Measurements from ENCODE around the gene NAXD. TPM values are rescaled to one million over a fixed set of nuclear protein-coding genes. Genes with fewer than 3 reads are reported as not detected.

NAXD gene
- total RNA-seq, 4 donors from 2014 or later, result 29.5 to 45.3 (median 36.0) TPM

- Histone ChIP-seq H3K4me3 (peak overlapping the region; percentile 76 to 83), H3K9me3 (no peaks in the 10 kb centered on the region), H3K36me3 (no peaks in the 10 kb centered on the region), H3K27ac (peak overlapping the region; percentile 82 to 98 (median 96)), H3K4me1 (peaks cover 3 to 59% (median 23%) of the 10 kb centered on the region in 3 donors), H3K27me3 (no peaks in the 10 kb centered on the region)
- peak; percentile 29 for ATAC-seq
- 27 to 32% methylated on average over 8 of the region's 37 CpGs for WGBS, 2 donors (ENCODE audit: low coverage in 1 of 2)
- TF ChIP-seq EP300 (IDR thresholded peaks at IDR 0.05) (no peak), CTCF (IDR thresholded peaks at IDR 0.05) (peak in 1 of 4 experiments; percentile 22), POLR2AphosphoS5 (IDR thresholded peaks at IDR 0.05) (peak; percentile 37), POLR2A (IDR thresholded peaks at IDR 0.05) (peak in 1 of 2 donors; percentile 11)
Measured at GRCh38 chr13:110616103-110617101, 1.1 kb downstream of the NAXD start.

GRCh38 chr13:110617321-110618072, 2.2 kb downstream of the NAXD start:
- Histone ChIP-seq H3K4me1 (peaks cover 3 to 70% (median 23%) of the 10 kb centered on the region in 3 donors), H3K9me3 (no peaks in the 10 kb centered on the region), H3K4me3 (peak overlapping the region in 1 of 2 donors; percentile 83), H3K27me3 (no peaks in the 10 kb centered on the region), H3K27ac (peak overlapping the region; percentile 82 to 98 (median 96)), H3K36me3 (peaks cover 0 to 5% of the 10 kb centered on the region in 2 donors)
- WGBS, 2 donors (ENCODE audit: low coverage in 1 of 2), result 2 to 47% methylated on average over 3 to 8 of the region's 8 CpGs
- ATAC-seq, result no peak
- TF ChIP-seq POLR2A (IDR thresholded peaks at IDR 0.05), result no peak
- peak; percentile 90 for TF ChIP-seq POLR2AphosphoS5 (IDR thresholded peaks at IDR 0.05)

- peaks cover 3 to 76% (median 23%) of the 10 kb centered on the region in 3 donors for H3K4me1 ChIP-seq
- H3K27ac ChIP-seq, result peak overlapping the region; percentile 48 to 98 (median 96)
Measured at GRCh38 chr13:110618167-110618566, 2.8 kb downstream of the NAXD start.

GRCh38 chr13:110618780-110619179, 3.4 kb downstream of the NAXD start:
- Histone ChIP-seq H3K27me3 (no peaks in the 10 kb centered on the region), H3K9me3 (no peaks in the 10 kb centered on the region), H3K4me1 (peaks cover 3 to 83% (median 23%) of the 10 kb centered on the region in 3 donors), H3K36me3 (peaks cover 0 to 18% of the 10 kb centered on the region in 2 donors), H3K4me3 (no peak overlapping the region), H3K27ac (peak overlapping the region in 3 of 4 donors; percentile 95 to 98 (median 96))
- ATAC-seq, result no peak
- 84 to 86% methylated on average over 2 to 7 of the region's 9 CpGs for WGBS, 2 donors (ENCODE audit: low coverage in 1 of 2)
- peak; percentile 50 for TF ChIP-seq POLR2AphosphoS5 (IDR thresholded peaks at IDR 0.05)
- no peak for TF ChIP-seq EP300 (IDR thresholded peaks at IDR 0.05)

More at GRCh38 chr13:110618167-110618566, 2.8 kb downstream of the NAXD start:
- 64 to 66% methylated on average over 4 to 5 of the region's 8 CpGs for WGBS, 2 donors (ENCODE audit: low coverage in 1 of 2)
- ATAC-seq, result no peak
- Histone ChIP-seq H3K4me3 (no peak overlapping the region), H3K9me3 (no peaks in the 10 kb centered on the region), H3K36me3 (peaks cover 0 to 12% of the 10 kb centered on the region in 2 donors), H3K27me3 (no peaks in the 10 kb centered on the region)
- TF ChIP-seq EP300 (IDR thresholded peaks at IDR 0.05) (no peak), POLR2AphosphoS5 (IDR thresholded peaks at IDR 0.05) (no peak), POLR2A (IDR thresholded peaks at IDR 0.05) (no peak), CTCF (IDR thresholded peaks at IDR 0.05) (no peak)

GRCh38 chr13:110620596-110620995, 5.3 kb downstream of the NAXD start:
- Histone ChIP-seq H3K27me3 (no peaks in the 10 kb centered on the region), H3K36me3 (peaks cover 0 to 36% of the 10 kb centered on the region in 2 donors), H3K9me3 (no peaks in the 10 kb centered on the region), H3K4me3 (no peak overlapping the region), H3K27ac (peak overlapping the region in 1 of 4 donors; percentile 15), H3K4me1 (peaks cover 3 to 92% (median 20%) of the 10 kb centered on the region in 3 donors)
- no peak for ATAC-seq
- 12 to 15% methylated on average over 2 of the region's 2 CpGs for WGBS, 2 donors (ENCODE audit: low coverage in 1 of 2)
- no peak for TF ChIP-seq POLR2A (IDR thresholded peaks at IDR 0.05)
- no peak for TF ChIP-seq CTCF (IDR thresholded peaks at IDR 0.05)
- no peak for TF ChIP-seq EP300 (IDR thresholded peaks at IDR 0.05)
- TF ChIP-seq POLR2AphosphoS5 (IDR thresholded peaks at IDR 0.05), result no peak

Data from gastroesophageal sphincter (tissue), 4 donors.